ENCODE results near the gene TMEM26. TPM values are rescaled to one million over a fixed set of nuclear protein-coding genes. Genes with fewer than 3 reads are reported as not detected.

The TMEM26 gene
- total RNA-seq, 1 experiment from 2014 or later: 5.7 TPM

- no peak for DNase-seq (ENCODE audit: low read depth)
These were observed 7.7 kb upstream of the TMEM26 start for GRCh38 chr10:61460835-61461234.

DNA sequence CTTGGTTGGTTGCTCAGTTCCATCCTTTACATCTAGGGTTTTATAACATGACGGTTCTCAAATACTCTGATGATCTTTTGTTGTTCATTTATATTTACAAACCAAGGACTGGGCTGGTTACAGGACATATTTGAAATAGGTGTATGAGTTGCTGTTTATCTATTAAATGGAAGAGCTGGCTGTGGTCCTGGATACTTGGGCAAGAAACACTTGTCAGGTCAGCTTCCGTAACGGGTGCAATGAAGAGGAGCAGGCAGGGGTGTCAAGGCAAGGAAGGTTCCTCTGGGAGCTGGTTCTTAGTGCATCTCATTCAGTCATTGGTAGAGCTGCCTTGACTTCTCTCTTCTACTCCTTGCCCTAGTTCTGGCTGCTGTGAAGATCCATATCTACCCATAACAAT, 4.8 kb upstream of the TMEM26 start:
- no peak for DNase-seq (ENCODE audit: low read depth)

DNA sequence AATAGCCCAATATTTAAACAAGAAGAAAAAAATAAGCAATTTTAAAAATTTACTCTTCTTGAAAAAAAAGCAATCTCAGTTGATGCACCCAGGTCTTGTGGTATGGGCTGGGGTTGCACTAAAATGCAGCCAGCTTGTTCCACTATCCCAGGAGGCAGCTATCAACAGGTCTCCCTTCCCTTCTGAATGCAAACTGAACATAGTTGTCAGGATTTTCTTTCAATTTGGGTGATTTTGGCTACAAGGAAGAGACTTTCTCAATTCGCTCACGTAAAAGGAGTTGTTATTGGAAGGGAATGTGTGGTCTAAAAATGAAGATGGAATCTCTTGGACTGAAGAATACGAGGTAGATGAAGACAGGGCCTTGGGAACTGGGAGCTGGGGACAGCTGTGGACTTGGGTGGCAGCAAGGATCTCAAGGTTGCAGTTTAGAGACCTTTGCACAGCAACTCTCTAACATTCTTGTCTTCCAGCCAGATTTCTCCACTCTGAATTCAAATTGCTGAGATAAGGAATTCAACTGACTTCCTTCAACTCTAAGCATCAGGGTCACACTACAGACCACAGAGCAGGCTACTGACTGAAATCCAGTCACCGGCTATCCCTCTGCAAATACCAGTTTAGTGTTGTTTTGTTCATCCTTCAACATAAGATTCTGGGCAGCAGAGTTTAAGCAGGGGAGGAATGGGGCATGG, 3.1 kb upstream of the TMEM26 start:
- peak; percentile 77 for DNase-seq (ENCODE audit: low read depth)

- no peak for DNase-seq (ENCODE audit: low read depth)
These were observed 2.5 kb upstream of the TMEM26 start for GRCh38 chr10:61455656-61456055.

DNA sequence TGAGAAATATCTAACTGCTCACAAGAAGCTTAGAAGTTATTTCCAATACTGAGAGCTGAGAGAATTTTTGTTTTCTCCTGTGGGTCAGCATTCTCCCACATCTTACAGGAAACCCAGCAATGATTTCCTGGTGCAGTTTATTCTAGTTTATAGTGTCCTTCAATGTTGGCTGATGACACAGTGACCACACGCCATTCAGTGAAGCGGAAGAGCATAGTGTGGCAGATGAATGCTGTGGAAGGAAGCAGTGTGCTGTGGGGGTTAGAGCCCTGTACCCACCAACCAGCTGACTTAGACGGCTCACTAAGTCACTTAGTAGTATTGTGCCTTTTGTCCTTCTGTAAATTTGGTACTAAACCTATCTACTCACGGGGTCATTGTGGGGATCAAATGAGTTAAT, 1.4 kb upstream of the TMEM26 start:
- peak; percentile 86 for DNase-seq (ENCODE audit: low read depth)

DNA sequence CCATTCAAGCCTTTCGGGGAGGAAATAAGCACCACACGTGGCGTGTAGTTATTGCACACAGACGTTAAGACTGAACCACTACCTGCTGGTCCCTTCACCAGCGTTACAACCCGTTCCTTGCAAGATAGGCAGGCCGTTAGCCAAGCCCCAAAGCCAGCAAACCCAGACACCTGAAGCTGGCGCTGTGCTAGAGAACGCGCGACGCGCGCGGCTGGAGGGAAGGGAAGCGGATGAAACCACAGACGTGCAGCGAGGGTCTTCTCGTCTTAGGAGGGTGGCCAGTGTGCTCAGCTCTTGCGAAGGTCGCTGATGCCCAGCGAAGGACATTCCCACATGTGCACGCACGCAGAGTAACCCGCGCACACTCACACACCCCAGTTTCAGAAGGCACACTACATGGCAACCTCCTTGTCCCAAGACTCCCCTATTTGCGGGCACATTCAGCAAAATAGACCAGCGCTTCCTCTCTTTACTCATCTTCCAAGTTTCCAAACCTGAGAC, 980 bp downstream of the TMEM26 start:
- peak; percentile 32 for DNase-seq (ENCODE audit: low read depth)

- DNase-seq (ENCODE audit: low read depth): no peak
These were observed 1.8 kb downstream of the TMEM26 start for GRCh38 chr10:61451357-61451756.

GRCh38 chr10:61448841-61449600, 4.2 kb downstream of the TMEM26 start:
- no peak for DNase-seq (ENCODE audit: low read depth)

- no peak for DNase-seq (ENCODE audit: low read depth)
These were observed 5.1 kb downstream of the TMEM26 start for GRCh38 chr10:61448091-61448490.

DNA sequence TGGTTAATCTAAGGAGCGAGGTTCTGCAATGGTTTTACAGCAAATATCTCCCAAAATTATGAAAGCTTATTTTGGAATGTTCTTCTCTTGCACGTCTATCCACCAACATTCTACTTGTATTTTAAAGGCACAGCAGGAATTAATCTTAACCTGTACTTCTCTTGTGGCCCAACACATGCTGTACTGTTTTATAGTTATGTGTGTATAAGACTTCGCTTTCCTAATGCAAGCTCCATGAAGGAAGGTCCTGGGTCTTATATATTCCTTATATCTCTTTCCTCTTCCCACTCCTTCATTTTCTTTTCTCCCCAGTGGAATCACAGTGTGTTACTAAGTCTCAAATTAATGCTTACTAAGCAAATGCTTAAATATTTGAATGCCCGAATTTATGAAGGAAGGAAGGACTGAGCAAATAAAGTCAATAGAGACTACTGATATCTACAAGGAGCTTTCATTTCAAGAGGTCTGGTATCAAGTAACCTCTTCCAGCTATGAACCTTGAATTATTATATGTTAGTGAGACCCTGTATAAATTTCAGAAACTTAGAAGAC, 14.0 kb downstream of the TMEM26 start:
- no peak for DNase-seq (ENCODE audit: low read depth)

DNA sequence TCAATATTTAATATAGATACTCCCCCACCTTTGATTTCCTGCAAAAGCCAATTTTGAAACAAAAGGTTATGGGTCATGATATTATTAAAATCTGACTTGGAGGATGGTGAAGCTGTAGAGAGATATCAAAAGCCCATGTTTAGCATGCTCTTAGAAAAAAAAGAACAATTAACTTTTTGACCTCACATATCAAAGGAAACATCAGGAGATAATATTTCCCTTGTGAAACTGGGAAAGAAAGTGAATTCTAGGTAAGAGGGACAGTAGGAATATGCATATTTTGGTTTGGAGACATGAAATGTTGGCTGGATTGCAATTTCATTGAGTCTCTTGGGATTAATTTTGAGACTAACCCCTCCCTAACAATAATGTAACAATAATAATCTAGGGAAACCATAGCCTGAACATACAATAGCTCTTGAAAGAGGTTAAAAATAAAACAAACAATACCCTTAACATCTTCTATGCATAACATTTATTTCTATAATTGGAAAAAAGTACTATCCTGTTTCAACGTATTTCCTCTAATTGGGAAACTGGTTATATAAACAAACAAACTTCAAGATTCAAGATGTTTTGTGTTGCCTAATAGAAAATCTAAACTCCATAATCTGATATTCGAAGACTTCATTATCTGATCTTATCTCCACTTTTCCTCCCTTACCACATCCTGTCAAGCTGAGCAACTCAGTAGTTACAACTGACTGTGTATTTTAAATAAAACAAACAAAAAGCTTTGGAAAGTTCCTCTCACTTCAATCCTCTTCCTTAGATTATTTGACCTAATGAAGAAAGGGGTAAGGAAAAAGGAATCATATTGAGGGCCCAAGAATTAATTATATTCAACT, 14.8 kb downstream of the TMEM26 start:
- DNase-seq (ENCODE audit: low read depth): peak; percentile 78

DNA sequence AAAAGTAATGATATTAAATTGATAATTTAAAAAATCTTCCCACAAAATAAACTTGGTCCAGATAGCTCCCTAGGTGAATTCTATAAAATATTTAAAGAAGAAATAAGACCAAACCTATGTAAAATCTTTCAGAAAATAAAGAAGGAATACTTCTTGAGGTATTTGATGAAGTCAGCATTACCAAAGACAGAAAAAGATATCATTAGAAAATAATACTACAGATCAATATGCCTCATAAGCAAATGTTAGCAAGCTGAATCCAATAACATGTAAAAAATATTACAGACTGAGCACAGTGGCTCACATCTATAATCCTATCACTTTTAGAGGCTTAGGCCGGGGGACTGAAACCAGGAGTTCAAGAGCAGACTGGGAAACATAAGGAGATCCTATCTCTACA, 30.0 kb downstream of the TMEM26 start:
- DNase-seq (ENCODE audit: low read depth): no peak

- no peak for DNase-seq (ENCODE audit: low read depth)
These were observed 35.5 kb downstream of the TMEM26 start for GRCh38 chr10:61417661-61418060.

GRCh38 chr10:61415824-61416223, 37.4 kb downstream of the TMEM26 start:
- DNase-seq (ENCODE audit: low read depth): no peak

- DNase-seq (ENCODE audit: low read depth): no peak
These were observed 41.5 kb downstream of the TMEM26 start for GRCh38 chr10:61411706-61412105.

DNA sequence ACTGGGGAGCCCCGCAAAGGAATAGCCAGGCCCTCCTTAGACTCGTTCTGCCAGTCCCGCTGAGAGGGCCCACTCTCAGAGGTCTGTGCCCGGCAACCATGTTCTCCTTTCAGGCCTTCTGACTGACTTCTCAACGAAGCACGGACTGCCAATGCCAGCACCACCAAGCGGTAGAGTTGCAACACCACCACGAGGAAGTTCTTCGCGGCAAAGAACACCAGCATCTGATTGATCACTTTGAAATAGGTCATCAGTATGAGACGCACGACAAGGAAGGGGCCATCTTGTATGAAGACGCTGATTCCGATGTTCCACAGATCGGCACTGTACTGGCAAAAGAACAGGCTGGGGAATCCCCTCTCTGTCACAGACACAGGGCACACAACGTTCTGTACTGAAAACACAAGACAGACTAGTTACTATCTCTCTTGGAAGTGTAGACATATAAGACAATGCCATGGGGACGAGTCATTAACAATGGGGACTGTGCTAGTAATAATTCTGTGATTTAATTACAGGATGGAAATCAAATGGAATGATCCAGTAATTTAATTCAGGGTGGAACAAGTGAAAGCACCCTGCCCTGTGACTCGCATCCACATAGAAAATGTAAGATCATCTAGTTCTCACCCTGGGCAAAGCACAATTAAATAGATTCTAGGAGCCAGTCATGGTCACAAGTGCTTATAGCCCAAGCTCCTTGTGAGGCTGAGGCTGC, 42.7 kb downstream of the TMEM26 start:
- DNase-seq (ENCODE audit: low read depth): peak; percentile 13

GRCh38 chr10:61409157-61409556, 44.0 kb downstream of the TMEM26 start:
- DNase-seq (ENCODE audit: low read depth): no peak

GRCh38 chr10:61408105-61408504, 45.1 kb downstream of the TMEM26 start:
- DNase-seq (ENCODE audit: low read depth): no peak

DNA sequence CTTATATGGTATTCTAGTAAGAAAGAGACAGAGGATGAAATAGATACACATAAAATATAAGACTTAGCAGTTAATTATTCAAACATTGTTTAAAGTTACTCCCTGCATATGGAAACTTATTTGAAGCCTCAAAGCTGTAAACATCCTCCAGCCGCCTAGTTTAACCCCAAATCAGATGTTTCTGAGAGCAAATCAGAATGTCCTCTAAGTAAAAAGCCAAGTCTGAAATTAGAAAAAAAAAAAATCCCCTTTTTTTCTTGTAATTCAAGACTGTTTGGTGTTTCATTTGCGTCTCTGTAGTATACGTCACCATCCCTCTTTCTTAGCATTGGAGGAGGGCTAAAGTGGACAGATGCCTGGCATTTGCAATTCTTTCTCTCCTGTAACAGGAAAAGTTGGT, 46.4 kb downstream of the TMEM26 start:
- no peak for DNase-seq (ENCODE audit: low read depth)

- DNase-seq (ENCODE audit: low read depth): no peak
These were observed 46.9 kb downstream of the TMEM26 start for GRCh38 chr10:61406242-61406641.

- DNase-seq (ENCODE audit: low read depth): peak; percentile 75
These were observed 48.4 kb downstream of the TMEM26 start for GRCh38 chr10:61404751-61405150.

Measured in M059J (cell line).